HepG2 (cell line): ENCODE measurements around the gene RITA1. TPM values are rescaled to one million over a fixed set of nuclear protein-coding genes. Genes with fewer than 3 reads are reported as not detected.

Source experiments
- ARNTL ChIP-seq: sonication (generic); formaldehyde crosslinking; IDR thresholded peaks from 2 replicates; pipeline ENCODE4 v1.4.0; 2020; ENCODE audit warnings: mild to moderate bottlenecking, missing genetic modification reagents
- ELF1 ChIP-seq: sonication (generic); formaldehyde crosslinking; IDR thresholded peaks from 2 replicates; pipeline ENCODE4 v1.4.0; 2020; ENCODE audit warnings: missing genetic modification reagents
- ETV5 ChIP-seq: IDR thresholded peaks from 2 replicates; pipeline ENCODE4 v1.6.1; 2018; ENCODE audit warnings: missing biosample characterization, missing genetic modification reagents, inconsistent platforms, borderline replicate concordance
- FOSL2 ChIP-seq: sonication (generic); formaldehyde crosslinking; IDR thresholded peaks from 2 replicates; pipeline ENCODE4 v1.4.0; 2020; ENCODE audit warnings: missing genetic modification reagents
- KDM2A ChIP-seq: sonication (generic); formaldehyde crosslinking; IDR thresholded peaks from 2 replicates; pipeline ENCODE4 v1.4.0; 2020; ENCODE audit warnings: low read depth, missing genetic modification reagents, borderline replicate concordance
- KLF11 ChIP-seq: IDR thresholded peaks from 2 replicates; pipeline ENCODE4 v1.6.1; 2016; ENCODE audit warnings: missing compliant biosample characterization
- PRMT3 ChIP-seq: sonication (generic); formaldehyde crosslinking; IDR thresholded peaks from 2 replicates; pipeline ENCODE4 v1.8.1; 2022; ENCODE audit warnings: low read depth, mild to moderate bottlenecking, moderate library complexity, missing genetic modification reagents, borderline replicate concordance
- RCOR2 ChIP-seq: IDR thresholded peaks from 2 replicates; pipeline ENCODE4 v1.6.1; 2016; ENCODE audit warnings: missing biosample characterization, missing genetic modification reagents
- SRSF4 ChIP-seq: fragments of 200-400 bp; formaldehyde crosslinking; IDR thresholded peaks from one replicate; pipeline ENCODE4 v1.6.1; 2018; ENCODE audit warnings: mild to moderate bottlenecking, low read depth, low read length, moderate library complexity; ENCODE audit not compliant: poor library complexity, severe bottlenecking
- YY1 ChIP-seq: IDR thresholded peaks from 2 replicates; pipeline ENCODE4 v1.6.1; 2011; ENCODE audit warnings: low read length, low read depth, moderate library complexity, mild to moderate bottlenecking; ENCODE audit not compliant: insufficient read depth, insufficient replicate concordance
- ZC3H13 ChIP-seq: sonication (generic); formaldehyde crosslinking; IDR thresholded peaks from 2 replicates; pipeline ENCODE4 v1.8.1; 2023; ENCODE audit warnings: mild to moderate bottlenecking, missing genetic modification reagents, moderate library complexity
- ZNF296 ChIP-seq: sonication (generic); formaldehyde crosslinking; conservative IDR thresholded peaks from 2 replicates; pipeline ENCODE4 v1.5.0; 2020; ENCODE audit warnings: mild to moderate bottlenecking, missing genetic modification reagents
- ZNF639 ChIP-seq: conservative IDR thresholded peaks from 2 replicates; pipeline ENCODE4 v1.6.1; 2018; ENCODE audit warnings: missing genetic modification reagents
- ZNF776 ChIP-seq: sonication (generic); formaldehyde crosslinking; IDR thresholded peaks from 2 replicates; pipeline ENCODE4 v1.4.0; 2020; ENCODE audit warnings: mild to moderate bottlenecking, missing genetic modification reagents
- polyA plus RNA-seq, 8 experiments: library from polyadenylated mRNA; depleted of rRNA in 3 of 8; stranded (reverse) in 7 of 8; unstranded in 1 of 8; fragments of >200 nt; fragmentation: Illumina TruSeq in 4 of 8; extraction: Trizol in 4 of 8; gene quantifications; 2 replicates each; pipeline versions ENCODE4 v1.2.1 to v1.2.3, GENCODE V29; 2011 to 2016; ENCODE audit warnings: low read depth in 4 of 8, missing spikeins in 1 of 8, mixed read lengths in 1 of 8; ENCODE audit not compliant: insufficient read depth in 1 of 8
- total RNA-seq, 5 experiments: library from RNA; depleted of rRNA; stranded (reverse); fragments of >200 nt; fragmentation: Illumina TruSeq; extraction: Trizol; gene quantifications; 2 replicates each; pipeline ENCODE4 v1.2.3, GENCODE V29; 2016; ENCODE audit warnings: low read depth in 1 of 5
- TF ChIP-seq, protein P1 (sequence below): sonication (generic); formaldehyde crosslinking; IDR thresholded peaks from 2 replicates; pipeline ENCODE4 v1.9.0; 2022; ENCODE audit warnings: missing genetic modification reagents, mild to moderate bottlenecking, borderline replicate concordance
- TF ChIP-seq, protein P2 (sequence below): IDR thresholded peaks from 2 replicates; pipeline ENCODE4 v1.6.1; 2012; ENCODE audit warnings: low read length, improper control_type of control experiment
- TF ChIP-seq, protein P3 (sequence below): IDR thresholded peaks from 2 replicates; pipeline ENCODE4 v1.4.0; 2020; ENCODE audit warnings: mild to moderate bottlenecking, missing genetic modification reagents

The RITA1 gene
- total and polyA plus RNA-seq, 2 of the 13 experiments (the other 11 are each of a cell fraction or from before 2014, with no cell fraction given) = 12.4 to 28.9 TPM

DNA sequence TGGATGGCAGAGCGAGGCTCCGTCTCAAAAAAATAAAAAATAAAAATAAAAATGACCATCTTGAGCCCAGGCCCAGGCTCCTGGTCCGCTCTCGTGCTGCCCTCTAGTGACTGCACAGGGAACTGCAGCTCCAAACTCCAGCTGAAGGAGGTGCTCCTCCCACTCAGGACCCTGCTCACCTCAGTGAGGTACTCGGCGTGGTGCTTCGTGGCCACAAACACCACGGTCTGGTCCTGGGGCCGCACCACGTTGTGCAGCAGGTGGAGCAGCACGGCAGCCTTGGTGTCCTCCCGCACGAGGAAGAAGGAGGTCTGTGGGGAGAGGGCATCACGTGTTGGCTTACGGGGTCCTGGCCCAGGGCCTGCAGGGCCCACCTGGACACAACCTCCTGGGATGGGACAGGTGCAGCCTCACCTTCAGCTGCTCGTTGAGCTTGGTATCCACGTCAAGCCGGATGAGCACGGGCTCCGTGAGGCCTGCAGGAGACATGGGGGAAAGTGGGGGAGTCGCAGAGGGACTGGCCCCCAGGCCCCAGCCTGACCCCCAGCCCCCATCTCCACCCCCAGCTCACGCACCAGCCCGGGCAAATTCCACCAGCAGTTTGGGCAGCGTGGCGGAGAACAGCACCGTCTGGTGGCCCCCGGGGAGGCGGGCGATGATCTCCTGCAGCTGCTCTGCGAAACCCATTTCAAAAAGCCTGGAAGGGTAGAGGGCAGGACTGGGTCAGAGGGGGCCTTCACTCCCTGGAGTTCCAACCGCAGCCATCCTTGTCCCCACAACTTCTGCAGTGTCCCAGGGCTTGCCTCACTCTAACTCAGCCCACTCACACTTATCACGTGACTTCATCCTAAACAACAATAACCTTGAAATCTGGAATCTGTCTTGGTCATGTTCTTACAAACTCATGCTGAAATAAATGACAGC lies 10.8 kb upstream of the RITA1 start (continued):
- TF ChIP-seq ETV5 (CRISPR knock-in tag) (no peak), RCOR2 (no peak), ZNF639 (CRISPR knock-in tag) (no peak), FOSL2 (CRISPR knock-in tag) (0 out of 2 replicates have a peak, but pooled peaks have one; percentile 11), ZNF776 (no peak), ZNF296 (CRISPR knock-in tag) (no peak), ZC3H13 (peak; percentile 41; the same call in 1 of the 2 replicates), KLF11 (CRISPR knock-in tag) (no peak), ARNTL (CRISPR knock-in tag) (no peak), SRSF4 (no peak), PRMT3 (CRISPR knock-in tag) (no peak), KDM2A (CRISPR knock-in tag) (peak; percentile 48; the same call in 1 of the 2 replicates), ELF1 (CRISPR knock-in tag) (no peak), YY1 (peak; percentile 30)
- TF ChIP-seq, protein P1, sequence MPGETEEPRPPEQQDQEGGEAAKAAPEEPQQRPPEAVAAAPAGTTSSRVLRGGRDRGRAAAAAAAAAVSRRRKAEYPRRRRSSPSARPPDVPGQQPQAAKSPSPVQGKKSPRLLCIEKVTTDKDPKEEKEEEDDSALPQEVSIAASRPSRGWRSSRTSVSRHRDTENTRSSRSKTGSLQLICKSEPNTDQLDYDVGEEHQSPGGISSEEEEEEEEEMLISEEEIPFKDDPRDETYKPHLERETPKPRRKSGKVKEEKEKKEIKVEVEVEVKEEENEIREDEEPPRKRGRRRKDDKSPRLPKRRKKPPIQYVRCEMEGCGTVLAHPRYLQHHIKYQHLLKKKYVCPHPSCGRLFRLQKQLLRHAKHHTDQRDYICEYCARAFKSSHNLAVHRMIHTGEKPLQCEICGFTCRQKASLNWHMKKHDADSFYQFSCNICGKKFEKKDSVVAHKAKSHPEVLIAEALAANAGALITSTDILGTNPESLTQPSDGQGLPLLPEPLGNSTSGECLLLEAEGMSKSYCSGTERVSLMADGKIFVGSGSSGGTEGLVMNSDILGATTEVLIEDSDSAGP (CRISPR knock-in tag) = peak; percentile 19; the same call in 1 of the 2 replicates
- TF ChIP-seq, protein P2, sequence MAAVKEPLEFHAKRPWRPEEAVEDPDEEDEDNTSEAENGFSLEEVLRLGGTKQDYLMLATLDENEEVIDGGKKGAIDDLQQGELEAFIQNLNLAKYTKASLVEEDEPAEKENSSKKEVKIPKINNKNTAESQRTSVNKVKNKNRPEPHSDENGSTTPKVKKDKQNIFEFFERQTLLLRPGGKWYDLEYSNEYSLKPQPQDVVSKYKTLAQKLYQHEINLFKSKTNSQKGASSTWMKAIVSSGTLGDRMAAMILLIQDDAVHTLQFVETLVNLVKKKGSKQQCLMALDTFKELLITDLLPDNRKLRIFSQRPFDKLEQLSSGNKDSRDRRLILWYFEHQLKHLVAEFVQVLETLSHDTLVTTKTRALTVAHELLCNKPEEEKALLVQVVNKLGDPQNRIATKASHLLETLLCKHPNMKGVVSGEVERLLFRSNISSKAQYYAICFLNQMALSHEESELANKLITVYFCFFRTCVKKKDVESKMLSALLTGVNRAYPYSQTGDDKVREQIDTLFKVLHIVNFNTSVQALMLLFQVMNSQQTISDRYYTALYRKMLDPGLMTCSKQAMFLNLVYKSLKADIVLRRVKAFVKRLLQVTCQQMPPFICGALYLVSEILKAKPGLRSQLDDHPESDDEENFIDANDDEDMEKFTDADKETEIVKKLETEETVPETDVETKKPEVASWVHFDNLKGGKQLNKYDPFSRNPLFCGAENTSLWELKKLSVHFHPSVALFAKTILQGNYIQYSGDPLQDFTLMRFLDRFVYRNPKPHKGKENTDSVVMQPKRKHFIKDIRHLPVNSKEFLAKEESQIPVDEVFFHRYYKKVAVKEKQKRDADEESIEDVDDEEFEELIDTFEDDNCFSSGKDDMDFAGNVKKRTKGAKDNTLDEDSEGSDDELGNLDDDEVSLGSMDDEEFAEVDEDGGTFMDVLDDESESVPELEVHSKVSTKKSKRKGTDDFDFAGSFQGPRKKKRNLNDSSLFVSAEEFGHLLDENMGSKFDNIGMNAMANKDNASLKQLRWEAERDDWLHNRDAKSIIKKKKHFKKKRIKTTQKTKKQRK = no peak
- TF ChIP-seq, protein P3, sequence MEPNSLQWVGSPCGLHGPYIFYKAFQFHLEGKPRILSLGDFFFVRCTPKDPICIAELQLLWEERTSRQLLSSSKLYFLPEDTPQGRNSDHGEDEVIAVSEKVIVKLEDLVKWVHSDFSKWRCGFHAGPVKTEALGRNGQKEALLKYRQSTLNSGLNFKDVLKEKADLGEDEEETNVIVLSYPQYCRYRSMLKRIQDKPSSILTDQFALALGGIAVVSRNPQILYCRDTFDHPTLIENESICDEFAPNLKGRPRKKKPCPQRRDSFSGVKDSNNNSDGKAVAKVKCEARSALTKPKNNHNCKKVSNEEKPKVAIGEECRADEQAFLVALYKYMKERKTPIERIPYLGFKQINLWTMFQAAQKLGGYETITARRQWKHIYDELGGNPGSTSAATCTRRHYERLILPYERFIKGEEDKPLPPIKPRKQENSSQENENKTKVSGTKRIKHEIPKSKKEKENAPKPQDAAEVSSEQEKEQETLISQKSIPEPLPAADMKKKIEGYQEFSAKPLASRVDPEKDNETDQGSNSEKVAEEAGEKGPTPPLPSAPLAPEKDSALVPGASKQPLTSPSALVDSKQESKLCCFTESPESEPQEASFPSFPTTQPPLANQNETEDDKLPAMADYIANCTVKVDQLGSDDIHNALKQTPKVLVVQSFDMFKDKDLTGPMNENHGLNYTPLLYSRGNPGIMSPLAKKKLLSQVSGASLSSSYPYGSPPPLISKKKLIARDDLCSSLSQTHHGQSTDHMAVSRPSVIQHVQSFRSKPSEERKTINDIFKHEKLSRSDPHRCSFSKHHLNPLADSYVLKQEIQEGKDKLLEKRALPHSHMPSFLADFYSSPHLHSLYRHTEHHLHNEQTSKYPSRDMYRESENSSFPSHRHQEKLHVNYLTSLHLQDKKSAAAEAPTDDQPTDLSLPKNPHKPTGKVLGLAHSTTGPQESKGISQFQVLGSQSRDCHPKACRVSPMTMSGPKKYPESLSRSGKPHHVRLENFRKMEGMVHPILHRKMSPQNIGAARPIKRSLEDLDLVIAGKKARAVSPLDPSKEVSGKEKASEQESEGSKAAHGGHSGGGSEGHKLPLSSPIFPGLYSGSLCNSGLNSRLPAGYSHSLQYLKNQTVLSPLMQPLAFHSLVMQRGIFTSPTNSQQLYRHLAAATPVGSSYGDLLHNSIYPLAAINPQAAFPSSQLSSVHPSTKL (CRISPR knock-in tag) = no peak
